OCI-M1 (cell line): ENCODE measurements around the gene ARHGEF2.

Source experiments
- DNase-seq: peaks from one replicate; lab custom pipeline; 2025; lab: John Stamatoyannopoulos, UW

Gene ARHGEF2

DNA sequence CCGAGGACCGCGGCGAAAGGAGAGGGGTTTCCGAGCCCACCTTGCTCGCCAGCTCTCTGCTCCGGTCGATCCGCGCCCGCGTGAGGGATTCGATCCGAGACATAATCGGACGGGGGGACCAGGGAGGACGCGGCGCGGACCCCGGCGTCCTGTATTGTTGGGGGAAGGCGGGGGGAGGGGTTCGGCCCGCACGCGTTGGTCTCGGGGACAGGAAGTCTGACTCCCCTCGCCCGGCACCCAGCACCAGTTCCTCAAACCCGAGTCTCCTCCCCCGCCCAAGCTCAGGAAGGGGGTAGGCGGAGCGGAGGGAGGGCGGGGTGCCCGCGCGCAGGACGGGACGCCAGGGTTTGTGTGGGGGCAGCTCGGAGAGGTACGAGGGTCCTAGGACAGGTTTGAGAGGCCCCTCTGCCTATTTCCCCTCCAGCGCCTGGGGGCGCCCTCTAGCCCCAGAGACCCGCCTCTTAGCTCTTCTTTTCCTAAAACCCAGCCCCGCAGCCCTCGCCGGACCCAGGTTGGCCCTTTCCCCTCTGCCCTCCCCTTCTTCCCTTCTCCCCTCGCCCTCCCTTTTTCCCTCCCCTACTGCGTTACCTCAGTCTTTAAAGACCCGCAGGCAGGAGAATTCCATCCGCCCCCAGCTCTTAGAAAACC is at the start of gene ARHGEF2:
Gene ARHGEF2, minus strand, starts transcription at position 223 of the 648 bp plus-strand sequence. Its CDS starts 120 bp downstream, at position 103.
- DNase-seq, result peak; percentile 95

- DNase-seq, result no peak
These were observed 48.2 kb upstream of the ARHGEF2 start for GRCh38 chr1:156026588-156026987.

DNA sequence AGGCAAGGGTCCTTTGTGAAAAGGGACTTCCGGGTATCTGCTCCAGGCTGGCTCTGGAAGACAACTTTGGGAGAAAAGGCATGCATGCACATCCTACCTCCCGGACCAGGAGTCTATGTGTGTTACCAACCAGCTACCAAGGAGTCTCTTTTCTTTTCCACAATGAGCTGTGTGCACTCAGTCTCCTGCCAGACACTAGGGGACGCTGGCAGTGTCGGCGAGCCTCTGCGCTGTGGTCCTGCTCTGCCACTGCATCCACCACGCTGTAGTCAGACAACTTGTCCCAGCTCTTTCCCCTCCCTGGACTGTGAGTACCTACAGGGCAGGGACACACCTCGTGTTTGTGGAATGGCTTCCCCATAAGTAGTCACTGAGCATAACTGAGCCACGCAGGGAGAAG is 47.5 kb upstream of the ARHGEF2 start:
- DNase-seq, result peak; percentile 80

DNA sequence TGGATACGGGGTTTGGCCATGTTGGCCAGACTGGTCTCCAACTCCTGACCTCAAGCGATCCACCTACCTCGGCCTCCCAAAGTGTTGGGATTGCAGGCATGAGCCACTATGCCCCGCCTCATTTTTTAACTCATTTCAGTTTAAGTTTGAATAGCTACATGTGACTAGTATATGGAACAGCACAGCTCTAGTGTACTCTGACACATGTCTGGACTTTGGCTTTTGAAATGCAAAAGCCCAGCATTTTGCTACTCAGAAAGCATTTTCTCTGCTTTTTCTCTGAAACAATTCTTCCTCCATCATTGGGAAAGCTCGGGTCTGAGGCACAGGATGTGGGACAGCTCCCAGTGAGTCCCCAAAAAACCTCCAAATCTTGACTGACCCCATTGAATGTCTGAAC is 46.5 kb upstream of the ARHGEF2 start:
- DNase-seq, result no peak

DNA sequence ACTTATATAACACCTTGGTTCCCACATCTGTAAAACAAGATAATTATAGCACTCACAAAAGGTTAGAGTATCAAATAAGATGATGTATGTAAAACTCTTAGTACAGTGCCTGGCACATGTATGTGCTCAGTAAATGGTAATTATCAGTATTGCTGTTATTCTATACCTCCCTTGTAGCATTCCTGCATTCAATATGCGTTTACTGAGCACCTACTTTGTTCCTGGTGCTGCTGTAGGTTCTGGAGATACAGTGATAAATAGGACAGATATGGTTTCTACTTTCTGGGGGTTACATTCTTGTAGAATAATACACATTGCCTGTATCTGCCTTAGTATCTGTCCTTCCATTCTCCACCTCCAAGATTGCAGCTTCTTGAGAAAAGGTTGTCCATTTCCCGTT is 43.6 kb upstream of the ARHGEF2 start:
- DNase-seq, result no peak

DNA sequence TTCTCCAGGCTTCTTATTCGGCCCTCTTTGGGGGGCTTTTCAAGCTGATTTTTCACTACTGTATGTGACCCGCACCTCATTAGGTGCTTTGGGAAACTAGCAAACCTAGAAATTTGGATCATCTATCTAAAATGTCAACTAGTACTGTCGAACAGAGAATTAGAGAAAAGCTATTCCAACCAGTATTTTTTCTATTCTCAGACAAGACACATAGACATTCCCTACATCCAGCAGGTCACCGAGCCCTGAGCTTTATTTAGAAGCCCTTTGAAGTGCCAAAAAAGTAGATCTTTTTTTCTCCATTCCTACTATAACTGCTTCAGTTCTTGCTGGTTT is 42.7 kb upstream of the ARHGEF2 start:
- DNase-seq, result no peak

- DNase-seq, result peak; percentile 96
These were observed 42.1 kb upstream of the ARHGEF2 start, which contains the start of gene SSR2 for GRCh38 chr1:156020293-156021092. Gene SSR2 (minus strand): TSS chr1:156020951. CDS start chr1:156020167, 784 bp downstream.

GRCh38 chr1:156019946-156020292 is 41.6 kb upstream of the ARHGEF2 start:
- no peak for DNase-seq

GRCh38 chr1:156014829-156015228 is 36.5 kb upstream of the ARHGEF2 start:
- DNase-seq, result no peak

DNA sequence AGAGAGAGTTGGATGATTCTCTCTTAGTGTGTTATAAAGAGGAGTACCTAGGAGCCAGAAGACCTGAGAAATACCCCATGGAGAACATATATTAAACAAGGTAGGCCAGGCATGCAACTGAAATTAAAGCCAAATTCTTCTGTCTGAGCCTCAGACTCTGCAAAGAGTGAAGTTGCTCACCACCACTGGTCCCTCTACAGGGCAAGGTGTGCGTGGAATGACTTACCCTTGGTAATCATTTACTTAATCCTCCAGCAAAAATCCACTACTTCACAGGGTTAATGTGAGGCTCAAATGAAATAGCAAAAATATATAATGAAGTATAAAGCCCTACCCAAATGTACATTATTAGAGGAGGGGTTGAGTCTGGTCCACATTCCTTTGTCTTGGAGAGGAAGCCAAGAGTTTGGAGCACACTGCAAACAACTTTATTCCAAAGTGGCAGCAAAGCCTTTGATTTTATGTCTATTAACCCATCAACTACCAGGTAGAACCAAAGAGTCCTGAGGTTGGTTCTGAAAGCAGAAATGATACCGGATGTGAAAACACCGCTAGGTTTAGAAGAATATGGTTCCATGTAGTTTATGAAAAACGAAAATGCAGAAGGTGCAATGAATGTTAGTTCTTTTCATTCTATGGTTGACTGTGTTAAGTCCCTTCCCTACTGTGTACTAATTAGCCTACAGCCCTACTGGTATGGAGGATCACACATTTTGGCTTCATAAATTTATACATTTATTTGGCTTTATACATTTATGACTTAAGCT is 33.9 kb upstream of the ARHGEF2 start:
- no peak for DNase-seq

DNA sequence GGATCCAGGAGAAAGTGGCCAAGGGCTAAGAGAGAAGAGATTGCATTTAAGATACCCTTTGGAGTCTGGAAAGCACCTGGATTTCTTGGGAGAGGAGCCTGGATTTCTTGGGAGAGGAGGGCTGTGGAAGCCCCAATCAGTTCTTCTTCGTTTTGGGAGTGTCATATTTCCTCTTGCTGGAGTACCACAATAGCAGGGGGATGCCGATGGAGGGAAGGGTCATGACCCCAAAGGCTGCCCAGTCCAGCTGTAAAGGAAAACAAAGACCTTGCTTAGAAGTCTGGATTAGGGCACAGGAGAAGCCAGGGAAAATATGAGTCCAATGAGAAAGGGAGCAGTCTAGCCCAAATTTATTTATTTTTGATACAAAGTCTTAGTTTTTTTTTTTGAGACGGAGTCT is 31.1 kb upstream of the ARHGEF2 start:
- no peak for DNase-seq

GRCh38 chr1:156006666-156007376 is 28.5 kb upstream of the ARHGEF2 start:
- no peak for DNase-seq

DNA sequence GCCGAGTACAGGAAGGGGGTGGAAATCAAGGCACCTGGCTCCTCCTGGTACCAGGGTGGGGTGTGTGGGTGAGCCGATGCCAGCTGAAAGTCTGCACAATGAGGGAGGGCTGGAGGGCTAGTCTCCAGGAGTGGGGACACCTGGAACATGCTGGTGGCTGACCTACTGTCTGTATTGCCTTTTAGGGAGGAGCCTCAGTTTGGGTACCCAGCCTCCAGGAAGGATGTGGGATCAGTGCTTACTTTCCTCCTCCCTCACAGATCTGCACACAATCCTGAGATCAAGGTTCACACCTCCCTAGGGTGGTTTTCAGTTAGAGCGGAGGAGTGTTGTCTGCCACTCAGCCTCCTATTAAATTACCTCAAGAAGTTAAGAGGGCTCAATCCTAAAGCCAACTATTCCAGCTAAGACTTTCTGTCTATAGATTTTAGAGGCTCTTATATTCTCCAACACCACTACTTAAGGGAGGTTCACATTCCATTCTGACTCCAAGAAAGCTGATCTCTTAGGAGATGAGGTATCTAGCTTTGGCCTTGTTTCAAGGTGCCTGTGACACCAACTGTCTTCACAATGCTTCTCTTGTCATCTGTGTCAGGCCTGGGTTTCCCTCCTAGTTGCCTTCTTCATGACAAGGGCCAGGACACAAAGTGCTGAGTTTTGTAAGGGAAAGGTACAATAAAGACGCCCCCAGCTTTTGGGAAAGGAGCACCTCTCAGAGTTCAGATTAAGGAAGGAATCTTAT is 26.7 kb upstream of the ARHGEF2 start:
- no peak for DNase-seq

GRCh38 chr1:156003923-156004188 is 25.5 kb upstream of the ARHGEF2 start:
- no peak for DNase-seq

- DNase-seq, result no peak
These were observed 24.0 kb upstream of the ARHGEF2 start for GRCh38 chr1:156002188-156002911.

DNA sequence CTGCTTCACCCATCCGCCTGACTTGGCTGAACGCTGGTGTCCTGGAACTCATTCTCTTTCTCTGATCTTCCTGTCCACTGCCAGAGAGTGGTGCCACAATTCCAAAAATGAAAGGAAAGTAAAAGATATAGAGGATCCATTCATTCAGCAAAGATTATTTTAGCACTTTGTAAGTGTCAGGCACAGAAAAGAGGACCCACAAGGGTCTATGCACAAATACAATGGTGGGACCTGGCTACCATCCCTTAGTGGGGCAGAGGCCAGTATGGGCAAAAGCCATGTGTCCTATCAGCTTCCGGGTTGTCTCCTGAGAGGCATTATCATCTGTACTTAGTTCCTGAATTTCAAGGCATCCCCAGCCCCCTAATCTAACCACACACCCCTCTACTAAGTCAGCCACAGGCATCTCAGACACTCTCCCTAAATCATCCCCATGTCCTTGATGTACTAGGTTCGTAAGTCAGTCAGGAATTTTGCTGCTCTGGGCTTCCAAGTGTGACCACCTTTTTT is 23.4 kb upstream of the ARHGEF2 start:
- DNase-seq, result peak; percentile 73

DNA sequence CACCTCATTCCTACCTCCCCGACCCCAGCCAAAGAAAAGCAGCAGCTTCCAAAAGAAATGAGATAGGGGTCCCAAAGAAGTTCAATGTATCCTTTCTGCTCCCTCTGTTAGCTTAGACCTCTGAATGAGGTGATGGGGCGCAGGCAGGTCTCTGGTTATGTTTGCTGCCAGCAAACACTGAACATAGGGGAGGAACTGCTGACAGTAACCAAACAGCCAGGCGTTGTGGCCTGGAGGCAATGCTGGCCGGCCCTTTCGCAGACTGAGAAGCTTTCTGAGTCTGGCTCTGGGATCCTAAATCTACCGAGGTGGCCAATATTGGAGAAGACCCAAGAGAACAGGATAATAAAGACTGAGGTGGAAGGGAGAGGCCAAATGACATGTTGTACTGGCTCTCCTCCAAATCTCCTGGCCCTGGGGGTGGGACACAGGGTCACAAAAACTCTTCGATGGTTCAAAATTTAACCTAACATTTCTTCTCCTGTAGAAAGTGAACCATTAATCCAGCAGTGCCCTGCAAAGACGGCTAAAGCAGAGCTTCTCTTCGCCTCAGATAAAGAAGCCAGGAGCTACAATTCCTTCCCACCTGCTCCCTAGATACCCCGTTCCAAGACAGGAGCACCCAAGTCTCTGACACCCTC is 22.8 kb upstream of the ARHGEF2 start:
- no peak for DNase-seq

GRCh38 chr1:155999964-156000363 is 21.6 kb upstream of the ARHGEF2 start:
- DNase-seq, result no peak

- no peak for DNase-seq
These were observed 17.8 kb upstream of the ARHGEF2 start for GRCh38 chr1:155996166-155996565.

- no peak for DNase-seq
These were observed 15.2 kb upstream of the ARHGEF2 start for GRCh38 chr1:155993595-155993994.
